Stimulated activated CD8-positive, alpha-beta memory T cell treated with anti-CD3 and anti-CD28 coated beads, Interleukin-4, amount 100 ng/mL, for 4 hours (primary cell): ENCODE results near the gene RAB43.
"Not testable (repeated sequence)": the region's sequence is repeated elsewhere in the genome, so short reads cannot be mapped to it uniquely, and the experiment has no call there.

Experiments used
- DNase-seq, 2 donors: peaks; one replicate each; pipeline ENCODE4 v3.0.0-alpha.2; 2020; ENCODE audit warnings: low read depth in 2 of 2, low spot score in 1 of 2

RAB43 gene

GRCh38 chr3:129121792-129122411 lies at the start of gene RAB43:
Gene RAB43 (minus strand): TSS chr3:129121804. CDS start chr3:129121489, 315 bp downstream.
- peak; percentile 81 for DNase-seq

DNA sequence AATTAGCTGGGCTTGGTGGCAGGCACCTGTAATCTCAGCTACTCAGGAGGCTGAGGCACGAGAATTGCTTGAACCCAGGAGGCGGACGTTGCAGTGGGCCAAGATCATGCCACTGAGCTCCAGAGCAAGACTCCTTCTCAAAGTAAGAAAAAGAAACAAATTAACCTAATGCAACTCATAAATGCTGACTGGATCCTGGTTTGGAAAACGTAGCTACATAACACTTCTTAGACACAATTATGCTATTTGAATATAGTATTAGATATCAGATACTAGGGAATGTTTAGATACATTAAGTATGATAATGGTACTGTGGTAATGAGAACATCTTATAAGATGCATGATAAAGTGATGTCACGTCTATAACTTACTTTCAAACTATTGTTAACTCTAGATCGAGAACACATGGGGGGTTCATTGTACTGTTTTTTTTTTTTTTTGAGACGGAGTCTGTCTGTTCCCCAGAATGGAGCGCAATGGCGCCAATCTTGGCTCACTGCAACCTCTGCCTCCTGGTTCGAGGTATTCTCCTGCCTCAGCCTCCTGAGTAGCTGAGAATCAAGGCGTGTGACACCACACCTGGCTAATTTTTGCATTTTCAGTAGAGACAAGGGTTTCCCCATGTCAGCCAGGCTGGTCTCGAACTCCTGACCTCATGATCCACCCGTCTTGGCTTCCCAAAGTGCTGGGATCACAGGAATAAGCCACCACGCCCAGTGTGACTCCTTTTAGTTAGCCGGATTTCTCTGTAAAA lies 45.2 kb upstream of the RAB43 start:
- no peak for DNase-seq

- not testable (repeated sequence) for DNase-seq
Measured at GRCh38 chr3:129165594-129165993, 44.0 kb upstream of the RAB43 start.

DNA sequence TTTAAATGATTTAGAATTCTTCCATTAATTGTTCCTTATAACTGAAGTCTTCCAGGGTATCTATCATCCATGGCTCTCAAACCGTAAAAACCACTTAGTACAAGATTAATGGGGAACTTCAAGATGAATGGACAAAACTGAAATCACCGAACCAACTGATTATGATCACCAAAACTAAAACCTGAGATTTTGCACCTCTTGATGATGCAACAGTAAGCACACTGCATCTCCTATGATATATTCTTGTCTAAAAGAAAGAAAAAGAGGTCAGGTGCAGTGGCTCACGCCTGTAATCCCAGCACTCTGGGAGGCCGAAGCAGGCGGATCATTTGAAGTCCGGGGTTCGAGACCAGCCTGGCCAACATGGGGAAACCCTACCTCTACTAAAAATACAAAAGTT lies 42.9 kb upstream of the RAB43 start:
- no peak for DNase-seq

- no peak for DNase-seq
Measured at GRCh38 chr3:129162729-129163579, 41.4 kb upstream of the RAB43 start.

DNA sequence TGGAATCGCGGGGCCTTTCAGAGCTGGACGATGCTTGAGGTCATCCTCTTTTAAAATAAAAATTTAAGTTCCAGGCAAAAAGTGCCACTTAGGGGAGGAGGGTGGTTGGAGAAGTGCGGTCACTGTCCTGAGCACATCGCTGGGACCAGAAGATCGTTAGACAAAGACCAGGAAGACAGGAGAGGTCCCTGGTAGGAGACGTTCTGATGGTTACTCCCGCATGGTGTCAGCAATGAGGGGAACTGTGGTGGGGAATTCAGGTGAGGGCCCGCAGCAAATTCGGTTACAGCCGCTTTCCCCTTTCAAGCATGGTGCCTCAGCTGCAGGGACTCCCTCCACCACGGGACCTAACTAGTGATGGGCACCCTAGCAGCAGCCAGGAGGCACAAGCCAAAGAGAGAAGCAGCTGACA lies 40.3 kb upstream of the RAB43 start:
- no peak for DNase-seq

DNA sequence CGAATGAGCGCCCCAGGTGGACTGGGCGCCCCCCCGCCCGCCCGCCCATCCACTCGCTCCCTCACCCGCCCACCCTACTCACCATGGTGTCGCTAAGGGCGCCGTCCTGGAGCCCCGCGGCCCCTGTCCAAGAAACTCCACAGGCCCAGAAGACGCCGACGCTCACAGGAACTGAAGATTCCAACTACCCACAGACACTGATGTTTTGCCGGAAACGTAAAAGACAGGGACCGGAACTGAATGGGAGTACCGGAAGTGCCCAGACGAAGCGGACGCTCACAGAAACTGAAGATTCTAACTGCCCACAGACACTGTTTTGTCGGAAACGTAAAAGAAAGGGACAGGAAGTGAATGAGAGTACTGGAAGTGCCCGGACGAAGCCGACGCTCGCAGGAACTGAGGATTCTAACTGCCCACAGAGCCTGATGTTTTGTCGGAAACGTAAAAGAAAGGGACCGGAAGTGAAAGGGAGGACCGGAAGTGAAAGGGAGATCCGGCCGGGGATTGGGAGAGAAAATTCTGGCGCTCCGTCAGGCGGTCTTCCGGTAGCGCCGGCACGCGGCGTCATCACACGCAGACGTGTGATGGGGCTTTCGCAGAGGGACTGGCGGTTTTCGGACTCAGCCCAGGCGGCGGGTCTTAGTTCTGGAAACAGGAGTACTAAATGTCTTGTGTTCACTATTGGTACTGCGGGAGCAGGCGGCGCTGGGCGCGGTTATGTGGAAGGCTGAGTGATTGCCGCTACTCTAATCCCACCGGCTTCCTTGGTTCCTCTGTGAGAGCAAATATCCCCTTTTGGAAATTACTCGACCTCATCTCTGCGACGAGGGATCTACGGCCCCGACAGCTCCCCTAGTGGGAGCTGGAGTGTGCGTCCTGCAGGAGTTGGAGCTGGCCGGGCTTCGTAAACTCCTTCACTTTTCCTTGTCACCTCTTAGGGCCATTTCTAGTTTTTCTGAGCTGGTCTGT lies 39.6 kb upstream of the RAB43 start, which contains the start of gene ISY1:
TSS of gene ISY1 (minus strand) at position 173 of the 969 bp plus-strand sequence. CDS start at position 85, 88 bp downstream.
- peak; percentile 65 to 78 for DNase-seq

- no peak for DNase-seq
Measured at GRCh38 chr3:129144786-129145185, 23.2 kb upstream of the RAB43 start.

GRCh38 chr3:129141011-129141410 lies 19.4 kb upstream of the RAB43 start:
- DNase-seq: not testable (repeated sequence)

DNA sequence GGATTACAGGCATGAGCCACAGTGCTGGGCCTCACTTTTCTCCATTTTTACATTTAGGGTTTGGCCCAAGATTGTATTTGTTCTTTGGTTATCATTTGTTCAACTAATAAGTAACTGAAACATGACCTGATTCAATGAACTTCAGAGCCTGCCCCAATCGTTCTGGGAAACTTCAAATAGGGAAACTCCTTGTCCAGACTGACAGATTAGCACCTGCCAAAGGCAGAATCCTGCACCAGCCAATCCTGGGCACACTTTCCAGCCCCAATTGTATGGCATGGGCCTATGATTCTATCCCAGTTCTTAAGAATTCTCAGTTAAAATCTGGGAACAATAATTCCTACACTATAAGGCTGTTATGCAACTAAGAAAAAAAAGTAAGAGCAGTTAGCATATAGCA lies 18.3 kb upstream of the RAB43 start:
- DNase-seq: no peak

DNA sequence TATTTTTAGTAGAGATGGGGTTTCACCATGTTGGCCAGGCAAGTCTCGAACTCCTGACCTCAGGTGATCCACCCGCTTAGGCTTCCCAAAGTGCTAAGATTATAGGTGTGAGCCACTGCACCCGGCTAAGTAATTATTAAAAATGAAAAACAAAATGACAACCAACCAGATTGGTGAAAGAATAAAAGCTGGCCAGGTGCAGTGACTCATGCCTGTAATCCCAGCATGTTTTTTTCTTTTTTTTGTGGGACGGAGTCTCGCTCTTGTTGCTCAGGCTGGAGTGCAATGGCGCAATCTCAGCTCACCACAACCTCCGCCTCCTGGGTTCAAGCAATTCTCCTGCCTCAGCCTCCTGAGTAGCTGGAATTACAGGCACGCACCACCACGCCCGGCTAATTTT lies 14.7 kb upstream of the RAB43 start:
- DNase-seq: not testable (repeated sequence)

GRCh38 chr3:129132097-129132866 lies 10.7 kb upstream of the RAB43 start:
- no peak for DNase-seq

GRCh38 chr3:129131465-129132088 lies 10.0 kb upstream of the RAB43 start:
- DNase-seq: no peak

GRCh38 chr3:129130291-129130813 lies 8.7 kb upstream of the RAB43 start:
- no peak for DNase-seq

- no peak for DNase-seq
Measured at GRCh38 chr3:129128357-129129155, 7.0 kb upstream of the RAB43 start.

- DNase-seq: no peak
Measured at GRCh38 chr3:129126726-129127280, 5.2 kb upstream of the RAB43 start.

DNA sequence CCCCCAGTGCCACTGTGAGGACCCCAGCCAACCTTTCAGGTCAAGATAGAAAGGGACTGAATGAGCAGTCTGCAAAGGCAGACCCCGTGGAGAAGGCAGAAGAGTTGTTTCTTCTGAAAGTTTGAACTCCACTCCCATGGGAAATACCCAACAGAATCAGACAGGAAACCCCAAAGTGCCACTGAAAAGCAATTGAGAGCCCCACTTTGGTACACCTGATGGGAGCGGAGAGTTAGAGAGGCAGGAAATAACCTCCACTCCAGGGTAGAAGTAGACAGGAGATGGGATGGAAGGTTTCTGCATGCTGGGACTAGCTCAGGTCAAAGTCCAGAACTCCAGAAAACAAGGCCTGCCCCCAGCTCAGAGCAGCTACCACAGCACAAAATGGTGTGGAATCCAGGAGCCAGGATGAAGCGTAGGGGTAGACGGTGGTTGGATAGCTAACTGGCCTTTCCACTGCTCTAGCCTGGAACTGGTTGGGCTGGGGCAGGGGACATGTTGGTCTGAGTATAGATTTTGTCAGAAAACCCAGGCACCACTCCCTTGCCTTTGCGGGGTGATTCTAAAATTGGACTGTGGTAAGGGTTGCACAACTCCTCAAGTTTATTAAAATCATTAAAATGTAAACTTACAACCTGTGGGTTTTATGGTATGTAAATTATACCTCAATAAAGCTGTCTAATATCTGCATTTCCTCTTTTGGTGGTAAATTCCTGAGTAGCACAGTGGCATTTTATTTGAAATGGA lies 1.9 kb upstream of the RAB43 start:
- DNase-seq: no peak
